Calu3 (cell line): Measurements from ENCODE around the gene CCL18. TPM values are rescaled to one million over a fixed set of nuclear protein-coding genes. Genes with fewer than 3 reads are reported as not detected.

Experiments used
- BruUV-seq: library from RNA; stranded (reverse); fragments of 400-500 nt; replicated peaks from 2 replicates; lab custom pipeline; 2021; lab: Mats Ljungman, UMichigan
- CTCF ChIA-PET: fragments of 300-600 bp; sonication (Branson Sonifier 250); formaldehyde crosslinking; loops from one replicate; lab custom pipeline; 2022; ENCODE audit warnings: antibody characterized with exemption; lab: Charles Lee
- DNase-seq: peaks from one replicate; pipeline ENCODE4 v3.0.0; 2022
- H3K27ac Mint-ChIP-seq: one replicate; pipeline ENCODE4 v1.8.0; 2022; ENCODE audit warnings: mixed read lengths; ENCODE audit not compliant: unreplicated experiment
- H3K27me3 Mint-ChIP-seq: one replicate; pipeline ENCODE4 v1.8.0; 2022; ENCODE audit warnings: mixed read lengths; ENCODE audit not compliant: unreplicated experiment
- H3K36me3 Mint-ChIP-seq: one replicate; pipeline ENCODE4 v1.8.0; 2022; ENCODE audit warnings: mild to moderate bottlenecking, moderate library complexity, mixed read lengths; ENCODE audit not compliant: insufficient read depth, unreplicated experiment
- H3K4me1 Mint-ChIP-seq: one replicate; pipeline ENCODE4 v1.8.0; 2022; ENCODE audit warnings: mild to moderate bottlenecking, low read depth, mixed read lengths; ENCODE audit not compliant: unreplicated experiment
- H3K4me3 Mint-ChIP-seq: one replicate; pipeline ENCODE4 v1.8.0; 2022; ENCODE audit warnings: mild to moderate bottlenecking, low read depth, moderate library complexity, mixed read lengths; ENCODE audit not compliant: unreplicated experiment
- H3K9me3 Mint-ChIP-seq: one replicate; pipeline ENCODE4 v1.8.0; 2022; ENCODE audit warnings: low read depth, mixed read lengths; ENCODE audit not compliant: unreplicated experiment
- CTCF ChIP-seq: fragments of 200-600 bp; IDR thresholded peaks from one replicate; pipeline ENCODE4 v1.8.0; 2022; ENCODE audit warnings: antibody characterized with exemption; ENCODE audit not compliant: unreplicated experiment
- intact Hi-C: fragments of 100-400 bp; cut with micrococcal nuclease; formaldehyde crosslinking; loops from one replicate; pipeline ENCODE4 v1.10.0; 2022; ENCODE audit not compliant: unreplicated experiment
- total RNA-seq: library from RNA; stranded (reverse); gene quantifications from 2 replicates; pipeline ENCODE4 v1.2.3, GENCODE V29; 2022

CCL18 gene
- total RNA-seq, 1 experiment from 2014 or later, result not detected

- H3K4me1 Mint-ChIP-seq, result no peaks in the 10 kb centered on the region
- CTCF ChIA-PET, result no interaction called here
- H3K9me3 Mint-ChIP-seq, result no peaks in the 10 kb centered on the region
- no peak overlapping the region for H3K27ac Mint-ChIP-seq
- H3K27me3 Mint-ChIP-seq, result peaks cover 65% of the 10 kb centered on the region
- no peak for DNase-seq
- no peak for TF ChIP-seq CTCF
- BruUV-seq, result no TSS peak
- intact Hi-C loops, result no loop called here
- H3K36me3 Mint-ChIP-seq, result no peaks in the 10 kb centered on the region
- no peak overlapping the region for H3K4me3 Mint-ChIP-seq
These were observed 44.6 kb upstream of the CCL18 start for GRCh38 chr17:36019423-36019822.

- H3K27ac Mint-ChIP-seq, result no peak overlapping the region
- no TSS peak for BruUV-seq
- no peak for TF ChIP-seq CTCF
- intact Hi-C loops, result no loop called here
- peaks cover 62% of the 10 kb centered on the region for H3K27me3 Mint-ChIP-seq
- H3K9me3 Mint-ChIP-seq, result no peaks in the 10 kb centered on the region
- no peak for DNase-seq
- H3K4me3 Mint-ChIP-seq, result no peak overlapping the region
- H3K36me3 Mint-ChIP-seq, result no peaks in the 10 kb centered on the region
- CTCF ChIA-PET, result no interaction called here
- no peaks in the 10 kb centered on the region for H3K4me1 Mint-ChIP-seq
These were observed 39.8 kb upstream of the CCL18 start for GRCh38 chr17:36024106-36024869.

GRCh38 chr17:36027761-36028160, 36.3 kb upstream of the CCL18 start:
- no peak for TF ChIP-seq CTCF
- no peak for DNase-seq
- H3K9me3 Mint-ChIP-seq, result no peaks in the 10 kb centered on the region
- CTCF ChIA-PET, result interaction anchor here (1.5 kb wide), 1 partner anchor 93 kb away, joined by 3 read pairs; no protein-coding TSS in a partner anchor
- no peaks in the 10 kb centered on the region for H3K4me1 Mint-ChIP-seq
- no peak overlapping the region for H3K4me3 Mint-ChIP-seq
- no TSS peak for BruUV-seq
- H3K27me3 Mint-ChIP-seq, result peaks cover 62% of the 10 kb centered on the region
- no peak overlapping the region for H3K27ac Mint-ChIP-seq
- no peaks in the 10 kb centered on the region for H3K36me3 Mint-ChIP-seq
- intact Hi-C loops, result no loop called here

- H3K27ac Mint-ChIP-seq, result no peak overlapping the region
- no peak overlapping the region for H3K4me3 Mint-ChIP-seq
- no peaks in the 10 kb centered on the region for H3K9me3 Mint-ChIP-seq
- CTCF ChIA-PET, result no interaction called here
- no TSS peak for BruUV-seq
- no peak for DNase-seq
- no peaks in the 10 kb centered on the region for H3K36me3 Mint-ChIP-seq
- H3K27me3 Mint-ChIP-seq, result peaks cover 65% of the 10 kb centered on the region
- intact Hi-C loops, result no loop called here
- H3K4me1 Mint-ChIP-seq, result no peaks in the 10 kb centered on the region
- TF ChIP-seq CTCF, result no peak
These were observed 33.1 kb upstream of the CCL18 start for GRCh38 chr17:36030956-36031355.
